22Rv1 (cell line): ENCODE data around the gene HRH3.

Experiments
- H3K27ac ChIP-seq: fragments of 450-650 bp; 2 replicates; pipeline ENCODE4 v1.5.1; 2017
- ZFX ChIP-seq: fragments of 450-650 bp; IDR thresholded peaks from 2 replicates; pipeline ENCODE4 v1.6.1; 2017; ENCODE audit warnings: antibody characterized with exemption, borderline replicate concordance
- TF ChIP-seq, protein P1 (sequence below): fragments of 450-650 bp; IDR thresholded peaks from 2 replicates; pipeline ENCODE4 v1.5.1; 2017; ENCODE audit warnings: mild to moderate bottlenecking

The HRH3 gene

DNA sequence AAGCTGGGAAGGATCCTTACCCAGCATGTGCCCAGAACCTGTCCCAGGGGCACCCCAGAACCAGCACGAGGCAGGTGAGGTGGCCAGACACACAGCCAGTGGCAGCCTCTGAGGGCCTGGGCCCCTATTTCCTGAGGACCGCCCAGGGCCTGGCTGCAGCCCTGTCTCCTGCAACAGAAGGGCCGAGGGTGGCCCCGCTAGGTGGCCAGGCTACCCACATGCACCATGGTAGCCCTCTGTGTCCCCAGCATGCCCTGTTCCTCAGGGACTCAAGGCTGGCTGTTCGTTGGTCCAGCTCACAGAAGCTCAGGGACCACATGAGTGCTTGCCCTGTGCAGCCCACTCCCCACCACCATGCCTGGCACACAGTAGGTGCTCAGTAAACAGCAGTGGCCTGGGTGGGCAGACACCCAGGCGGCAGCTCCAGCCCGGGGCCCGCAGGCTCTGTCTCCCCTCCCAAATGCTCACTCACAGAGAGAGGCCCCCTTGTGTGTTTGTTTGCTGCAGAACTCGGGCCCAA, 8.2 kb downstream of the HRH3 start:
- TF ChIP-seq, protein P1, sequence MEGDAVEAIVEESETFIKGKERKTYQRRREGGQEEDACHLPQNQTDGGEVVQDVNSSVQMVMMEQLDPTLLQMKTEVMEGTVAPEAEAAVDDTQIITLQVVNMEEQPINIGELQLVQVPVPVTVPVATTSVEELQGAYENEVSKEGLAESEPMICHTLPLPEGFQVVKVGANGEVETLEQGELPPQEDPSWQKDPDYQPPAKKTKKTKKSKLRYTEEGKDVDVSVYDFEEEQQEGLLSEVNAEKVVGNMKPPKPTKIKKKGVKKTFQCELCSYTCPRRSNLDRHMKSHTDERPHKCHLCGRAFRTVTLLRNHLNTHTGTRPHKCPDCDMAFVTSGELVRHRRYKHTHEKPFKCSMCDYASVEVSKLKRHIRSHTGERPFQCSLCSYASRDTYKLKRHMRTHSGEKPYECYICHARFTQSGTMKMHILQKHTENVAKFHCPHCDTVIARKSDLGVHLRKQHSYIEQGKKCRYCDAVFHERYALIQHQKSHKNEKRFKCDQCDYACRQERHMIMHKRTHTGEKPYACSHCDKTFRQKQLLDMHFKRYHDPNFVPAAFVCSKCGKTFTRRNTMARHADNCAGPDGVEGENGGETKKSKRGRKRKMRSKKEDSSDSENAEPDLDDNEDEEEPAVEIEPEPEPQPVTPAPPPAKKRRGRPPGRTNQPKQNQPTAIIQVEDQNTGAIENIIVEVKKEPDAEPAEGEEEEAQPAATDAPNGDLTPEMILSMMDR: no peak
- TF ChIP-seq ZFX: no peak
- H3K27ac ChIP-seq: no peak overlapping the region

DNA sequence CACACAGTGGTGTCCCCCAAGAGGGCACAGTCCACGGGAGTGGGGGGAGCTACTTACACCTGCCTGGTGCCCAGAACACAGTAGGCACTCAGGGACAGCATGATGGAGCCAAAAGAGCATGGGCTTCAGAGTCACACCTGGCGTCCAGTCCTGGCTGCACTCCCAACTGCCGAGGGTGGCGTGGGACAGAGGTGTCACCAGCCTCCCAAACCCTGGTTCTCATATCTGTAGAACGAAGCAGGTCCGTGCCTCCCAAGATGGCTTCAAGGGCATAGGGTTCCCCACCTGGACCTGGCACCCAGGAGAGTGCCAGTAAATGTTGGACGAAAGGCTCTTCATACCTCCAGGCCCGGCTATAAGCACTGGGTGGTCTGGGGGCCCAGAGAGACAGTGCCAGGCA, 8.9 kb downstream of the HRH3 start:
- no peak for TF ChIP-seq ZFX
- TF ChIP-seq, protein P1: no peak
- no peak overlapping the region for H3K27ac ChIP-seq

DNA sequence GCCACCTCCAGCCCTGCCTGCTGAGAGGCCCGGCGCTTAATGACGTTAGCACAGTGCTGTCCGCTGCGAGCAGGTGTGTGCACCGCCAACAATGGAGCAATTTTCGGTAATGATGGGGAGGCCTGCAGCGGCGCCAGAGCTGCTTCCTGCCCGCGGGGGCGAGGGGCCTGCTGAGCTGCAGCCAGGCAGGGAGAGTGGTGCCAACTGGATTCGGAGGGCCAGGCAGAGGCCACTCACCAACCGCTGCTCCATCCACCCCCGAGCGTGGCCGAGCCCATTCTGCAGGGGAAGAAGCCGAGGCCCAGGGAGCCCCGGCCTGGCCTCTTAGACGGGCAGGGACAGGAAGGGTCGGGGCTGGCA, 9.6 kb downstream of the HRH3 start:
- TF ChIP-seq, protein P1: no peak
- no peak for TF ChIP-seq ZFX
- no peak overlapping the region for H3K27ac ChIP-seq

DNA sequence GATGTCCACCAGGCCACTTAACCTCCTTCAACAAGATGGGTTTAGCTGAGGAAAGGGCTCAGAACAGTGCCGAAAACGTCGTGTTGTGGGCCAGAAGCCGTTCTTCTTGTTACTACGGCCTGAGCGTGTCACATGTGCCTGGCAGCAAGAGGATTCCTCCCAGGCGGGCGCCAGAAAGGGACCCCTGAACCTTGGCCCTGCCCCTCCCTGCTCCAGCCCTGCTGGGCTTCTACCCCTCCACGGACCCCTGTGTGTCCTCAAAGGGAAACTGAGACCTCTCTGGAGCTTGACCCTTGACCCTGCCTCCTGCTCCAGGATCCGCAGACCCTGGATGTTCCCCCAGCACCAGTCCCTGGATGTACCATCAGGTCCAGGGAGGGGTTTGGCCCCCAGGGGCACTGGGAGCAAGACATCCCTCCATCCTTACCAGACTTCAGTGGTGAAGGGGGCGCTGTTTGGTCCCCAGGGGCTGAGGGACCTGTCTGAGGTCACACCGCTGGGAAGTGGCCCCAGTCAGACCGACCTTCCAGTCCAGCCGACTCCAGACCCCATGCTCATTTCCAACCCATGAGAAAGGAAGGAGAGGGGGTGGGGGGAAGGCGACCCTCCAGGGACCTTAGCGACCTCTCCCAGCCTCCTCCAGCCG, 10.1 kb downstream of the HRH3 start:
- TF ChIP-seq, protein P1: no peak
- TF ChIP-seq ZFX: no peak
- H3K27ac ChIP-seq: no peak overlapping the region

DNA sequence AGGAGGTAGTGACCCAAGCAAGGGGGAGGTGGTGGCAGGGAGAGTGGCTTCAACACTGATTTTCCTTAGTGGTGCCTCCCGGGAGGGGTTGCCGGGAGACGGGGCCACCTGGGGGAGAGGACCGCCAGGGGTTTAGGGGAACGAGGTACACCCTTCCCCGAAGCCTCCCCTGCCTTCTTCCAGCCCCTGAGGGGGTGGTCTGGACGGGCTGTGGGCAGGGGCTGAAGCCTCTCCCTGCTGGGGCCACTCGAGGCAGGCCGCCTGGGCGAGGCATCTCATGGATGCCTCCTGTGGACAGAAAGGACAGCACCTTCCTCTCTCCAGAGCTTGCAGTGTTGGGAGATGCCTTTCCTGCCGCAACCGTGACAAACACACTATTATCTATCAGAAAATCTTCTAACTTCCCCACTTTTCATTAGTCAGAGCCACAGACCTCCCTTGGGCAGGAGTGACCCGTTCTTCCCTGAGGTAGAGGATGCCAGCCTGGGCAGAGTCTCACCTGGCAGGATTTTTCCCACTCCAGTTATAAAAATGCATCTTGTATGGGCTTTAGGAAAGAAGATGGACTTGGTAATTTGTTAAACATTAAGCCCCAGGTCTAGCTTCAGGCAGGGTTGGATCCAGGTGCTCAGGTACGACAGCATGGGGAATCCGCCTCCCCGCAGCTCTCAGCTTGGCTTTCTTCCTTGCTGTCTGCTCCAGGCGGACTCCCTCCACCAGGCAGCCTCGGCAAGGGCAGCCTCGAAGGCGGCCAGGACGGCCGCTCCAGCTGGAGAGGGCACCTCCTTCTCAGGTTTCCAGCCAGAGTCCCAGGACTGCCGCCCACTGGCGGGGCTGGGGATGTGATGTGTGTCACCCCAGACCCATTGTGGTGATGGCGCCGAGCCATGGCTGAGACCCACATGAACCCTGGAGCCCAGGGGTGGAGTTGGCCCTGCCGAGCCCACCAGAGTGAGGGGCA, 11.0 kb downstream of the HRH3 start:
- H3K27ac ChIP-seq: no peak overlapping the region
- TF ChIP-seq, protein P1: 0 out of 2 replicates have a peak, but pooled peaks have one; percentile 10
- no peak for TF ChIP-seq ZFX

DNA sequence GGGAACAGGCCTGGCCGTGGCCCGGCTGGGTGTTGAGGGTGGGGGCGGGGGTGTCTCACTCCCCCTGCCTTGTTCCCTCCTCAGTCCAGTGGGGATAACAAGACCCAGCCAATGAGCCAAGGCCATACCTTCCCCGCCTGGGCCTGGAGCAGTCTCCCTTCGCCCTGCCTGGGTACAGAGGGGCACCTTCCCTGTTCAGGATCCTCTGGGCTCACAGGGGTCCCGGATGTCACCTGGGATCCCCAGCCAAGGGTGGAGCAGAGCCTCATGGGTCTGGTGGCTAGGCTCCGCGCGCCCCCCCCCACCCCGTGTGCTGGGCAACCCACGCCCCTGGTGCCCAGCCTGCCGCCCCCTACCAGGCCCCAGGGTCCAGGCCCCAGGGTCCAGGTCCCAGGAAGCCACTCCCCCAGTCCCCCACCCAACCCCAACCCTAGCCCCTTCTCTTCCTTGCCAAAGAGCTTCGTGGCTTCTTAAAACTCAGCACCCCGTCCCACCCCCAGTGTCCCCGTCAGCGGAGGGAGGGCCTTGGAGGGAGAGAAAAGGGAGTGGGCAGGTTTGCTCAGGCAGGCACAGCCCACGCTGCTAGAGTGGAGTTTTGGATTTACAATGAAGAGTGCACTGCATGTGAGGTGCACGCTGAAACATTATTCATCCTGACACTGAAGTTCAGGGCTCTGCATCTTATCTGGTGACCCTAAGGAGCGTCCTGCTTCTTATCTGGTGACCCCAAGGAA, 11.8 kb downstream of the HRH3 start:
- H3K27ac ChIP-seq: no peak overlapping the region
- no peak for TF ChIP-seq ZFX
- TF ChIP-seq, protein P1: no peak
